NCI-H460 (cell line): ENCODE measurements around the gene GDF9. TPM values are rescaled to one million over a fixed set of nuclear protein-coding genes. Genes with fewer than 3 reads are reported as not detected.

Experiments
- DNase-seq: peaks from one replicate; pipeline ENCODE4 v3.0.0-alpha.2; 2016; ENCODE audit warnings: low read depth; ENCODE audit errors: extremely low read depth
- polyA plus RNA-seq: library from polyadenylated mRNA; depleted of rRNA; stranded (reverse); fragments of >200 nt; gene quantifications from 2 replicates; pipeline ENCODE4 v1.2.3, GENCODE V29; 2014; cell fraction: nucleus; rRNA removed
- total RNA-seq: library from RNA; depleted of rRNA; stranded (reverse); fragments of >200 nt; shearing (Covaris generic); gene quantifications from 2 replicates; pipeline ENCODE4 v1.2.3, GENCODE V29; 2014; rRNA removed

Gene GDF9
- total RNA-seq: 0.50 TPM in 1 of 2 replicates, not detected in the other
- polyA plus RNA-seq: 0.46 and 0.68 TPM in 2 replicates

- peak; percentile 99 for DNase-seq
Observed at GRCh38 chr5:132866342-132867045, at the start of gene GDF9, which contains the start of gene UQCRQ. Gene GDF9 (minus strand): TSS chr5:132866469. CDS start chr5:132864533, 1,936 bp downstream. Gene UQCRQ (plus strand): TSS chr5:132866642. CDS start chr5:132866882, 240 bp downstream.

- DNase-seq: no peak
Observed at GRCh38 chr5:132915681-132916080, 49.4 kb upstream of the GDF9 start.

- no peak for DNase-seq
Observed at GRCh38 chr5:132909702-132910101, 43.4 kb upstream of the GDF9 start.

- DNase-seq: no peak
Observed at GRCh38 chr5:132907161-132907560, 40.9 kb upstream of the GDF9 start.

- peak; percentile 61 for DNase-seq
Observed at GRCh38 chr5:132905938-132906337, 39.7 kb upstream of the GDF9 start.

- DNase-seq: no peak
Observed at GRCh38 chr5:132901730-132902129, 35.5 kb upstream of the GDF9 start.

- DNase-seq: no peak
Observed at GRCh38 chr5:132901036-132901435, 34.8 kb upstream of the GDF9 start.

- DNase-seq: no peak
Observed at GRCh38 chr5:132898094-132898493, 31.8 kb upstream of the GDF9 start.

- DNase-seq: no peak
Observed at GRCh38 chr5:132896685-132897084, 30.4 kb upstream of the GDF9 start.

- no peak for DNase-seq
Observed at GRCh38 chr5:132895719-132896305, 29.5 kb upstream of the GDF9 start.

- DNase-seq: no peak
Observed at GRCh38 chr5:132890817-132891216, 24.5 kb upstream of the GDF9 start.

- no peak for DNase-seq
Observed at GRCh38 chr5:132889501-132889900, 23.2 kb upstream of the GDF9 start.

- DNase-seq: no peak
Observed at GRCh38 chr5:132887283-132887682, 21.0 kb upstream of the GDF9 start.

GRCh38 chr5:132886064-132886823 is 20.0 kb upstream of the GDF9 start:
- no peak for DNase-seq

GRCh38 chr5:132884548-132884947 is 18.3 kb upstream of the GDF9 start:
- DNase-seq: no peak

- DNase-seq: peak; percentile 59
Observed at GRCh38 chr5:132883261-132883834, 17.1 kb upstream of the GDF9 start.

- DNase-seq: no peak
Observed at GRCh38 chr5:132877938-132878337, 11.7 kb upstream of the GDF9 start.

- DNase-seq: no peak
Observed at GRCh38 chr5:132877466-132877865, 11.2 kb upstream of the GDF9 start.

- no peak for DNase-seq
Observed at GRCh38 chr5:132876020-132876759, 9.9 kb upstream of the GDF9 start.

GRCh38 chr5:132873930-132874271 is 7.6 kb upstream of the GDF9 start:
- no peak for DNase-seq
